Liver (tissue), 9 donors: ENCODE results near the gene PTCH2. TPM values are rescaled to one million over a fixed set of nuclear protein-coding genes. Genes with fewer than 3 reads are reported as not detected.

Experiments used
- DNase-seq: peaks from one replicate; pipeline ENCODE4 v3.0.0-alpha.2; 2017; ENCODE audit warnings: low spot score
- H3K27ac ChIP-seq, 2 donors: one replicate each; pipeline ENCODE4 v1.7.0; 2013; ENCODE audit warnings: inconsistent platforms in 2 of 2, low read length in 2 of 2, control low read depth in 1 of 2, low read depth in 1 of 2, mild to moderate bottlenecking in 1 of 2
- H3K27me3 ChIP-seq, 4 donors: one replicate each; pipeline versions ENCODE4 v1.6.1 to v1.7.0; 2013; ENCODE audit warnings: low read length in 3 of 4, inconsistent platforms in 1 of 4, mild to moderate bottlenecking in 1 of 4, moderate library complexity in 1 of 4; ENCODE audit not compliant: control insufficient read depth in 4 of 4, insufficient read depth in 4 of 4
- H3K36me3 ChIP-seq, 4 donors: one replicate each; pipeline versions ENCODE4 v1.6.1 to v1.7.0; 2013; ENCODE audit warnings: low read length in 3 of 4, mild to moderate bottlenecking in 3 of 4, low read depth in 1 of 4, moderate library complexity in 1 of 4; ENCODE audit not compliant: control insufficient read depth in 4 of 4, insufficient read depth in 3 of 4
- H3K4me1 ChIP-seq, 4 donors: one replicate each; pipeline versions ENCODE4 v1.6.1 to v1.7.0; 2013; ENCODE audit warnings: low read length in 3 of 4, mild to moderate bottlenecking in 3 of 4, moderate library complexity in 1 of 4; ENCODE audit not compliant: control insufficient read depth in 4 of 4, insufficient read depth in 4 of 4
- H3K4me3 ChIP-seq, 3 donors: one replicate each; pipeline versions ENCODE4 v1.6.1 to v1.7.0; 2013; ENCODE audit warnings: low read length in 3 of 3, control low read depth in 1 of 3, low read depth in 1 of 3, mild to moderate bottlenecking in 1 of 3
- H3K9ac ChIP-seq, 2 donors: one replicate each; pipeline ENCODE4 v1.7.0; 2013; ENCODE audit warnings: low read length in 2 of 2, mild to moderate bottlenecking in 2 of 2, moderate library complexity in 2 of 2, control low read depth in 1 of 2, low read depth in 1 of 2
- H3K9me3 ChIP-seq, 4 donors: one replicate each; pipeline versions ENCODE4 v1.6.1 to v1.7.0; 2013; ENCODE audit warnings: low read length in 3 of 4; ENCODE audit not compliant: control insufficient read depth in 4 of 4
- CTCF ChIP-seq: fragments of 150-350 bp; IDR thresholded peaks from 2 replicates; pipeline ENCODE4 v1.5.1; 2017; ENCODE audit warnings: improper control_type of control experiment, low read depth, low read length; ENCODE audit not compliant: missing input control
- EGR1 ChIP-seq, 2 donors: IDR thresholded peaks; 2 replicates each; pipeline ENCODE4 v1.6.1; 2016 to 2018; ENCODE audit warnings: antibody characterized with exemption in 2 of 2, low read depth in 2 of 2
- FOXA1 ChIP-seq: IDR thresholded peaks from 2 replicates; pipeline ENCODE4 v1.6.1; 2016; ENCODE audit warnings: antibody characterized with exemption
- FOXA2 ChIP-seq: IDR thresholded peaks from 2 replicates; pipeline ENCODE4 v1.6.1; 2016; ENCODE audit warnings: antibody characterized with exemption
- NR2F2 ChIP-seq: IDR thresholded peaks from 2 replicates; pipeline ENCODE4 v1.6.1; 2016; ENCODE audit warnings: antibody characterized with exemption
- RAD21 ChIP-seq, 2 donors: IDR thresholded peaks; 2 replicates each; pipeline ENCODE4 v1.6.1; 2016; ENCODE audit warnings: antibody characterized with exemption in 2 of 2, mild to moderate bottlenecking in 2 of 2
- REST ChIP-seq: IDR thresholded peaks from 2 replicates; pipeline ENCODE4 v1.6.1; 2016; ENCODE audit warnings: antibody characterized with exemption, mild to moderate bottlenecking
- YY1 ChIP-seq: IDR thresholded peaks from 2 replicates; pipeline ENCODE4 v1.6.1; 2016; ENCODE audit warnings: antibody characterized with exemption, mild to moderate bottlenecking
- WGBS: extraction: QIAGEN DNeasy Blood & Tissue Kit; methylation state at CpG from one replicate; pipeline ENCODE4 v1.1.7; 2013; 5-methylcytosine and 5-hydroxymethylcytosine counted together
- polyA plus RNA-seq, 2 donors: library from polyadenylated mRNA; stranded (reverse) in 1 of 2; unstranded in 1 of 2; fragments of 200-250 nt in 1 of 2; fragments of >200 nt in 1 of 2; fragmentation: Nextera tagmentation in 1 of 2; extraction: Ambion mirVana in 1 of 2; gene quantifications; one replicate each; pipeline versions ENCODE4 v1.2.1 to v1.2.3, GENCODE V29; 2013 to 2015
- total RNA-seq, 2 donors: library from RNA; depleted of rRNA; stranded (reverse); fragments of >200 nt; gene quantifications; one replicate each; pipeline ENCODE4 v1.2.3, GENCODE V29; 2014
- donor health status: healthy.
- donor health status: healthy.
- donor health status: healthy.
- donor health status: healthy.
- donor health status: healthy.

The PTCH2 gene
- total and polyA plus RNA-seq, 4 donors, result 0.14 to 0.24 (median 0.16) TPM

GRCh38 chr1:44835738-44836675 lies 7.0 kb downstream of the PTCH2 start:
- no peak overlapping the region for H3K9ac ChIP-seq
- no peaks in the 10 kb centered on the region for H3K4me1 ChIP-seq
- WGBS, result 67% methylated on average over 23 of the region's 23 CpGs
- no peaks in the 10 kb centered on the region for H3K27me3 ChIP-seq
- peak; percentile 90 for DNase-seq
- H3K27ac ChIP-seq, result no peak overlapping the region
- peak; percentile 77 to 90 for TF ChIP-seq RAD21 (IDR thresholded peaks at IDR 0.05)
- TF ChIP-seq EGR1 (IDR thresholded peaks at IDR 0.05; ENCODE audit: low read depth in 2 of 2), result no peak
- TF ChIP-seq CTCF, result peak; percentile 79
- H3K36me3 ChIP-seq, result no peaks in the 10 kb centered on the region
- no peaks in the 10 kb centered on the region for H3K9me3 ChIP-seq
- no peak overlapping the region for H3K4me3 ChIP-seq

GRCh38 chr1:44834328-44834727 lies 8.7 kb downstream of the PTCH2 start:
- H3K36me3 ChIP-seq, result no peaks in the 10 kb centered on the region
- DNase-seq, result no peak
- no peaks in the 10 kb centered on the region for H3K9me3 ChIP-seq
- H3K4me1 ChIP-seq, result no peaks in the 10 kb centered on the region
- no peak overlapping the region for H3K27ac ChIP-seq
- H3K9ac ChIP-seq, result no peak overlapping the region
- no peaks in the 10 kb centered on the region for H3K27me3 ChIP-seq
- TF ChIP-seq FOXA1 (no peak), YY1 (no peak), FOXA2 (no peak)
- no peak overlapping the region for H3K4me3 ChIP-seq
- 67% methylated on average over 7 of the region's 7 CpGs for WGBS

- no peak for TF ChIP-seq RAD21 (IDR thresholded peaks at IDR 0.05)
- no peak for TF ChIP-seq YY1
- TF ChIP-seq NR2F2, result no peak
- no peak for TF ChIP-seq REST
- DNase-seq, result peak; percentile 54
- no peak overlapping the region for H3K27ac ChIP-seq
These were observed 10.9 kb downstream of the PTCH2 start for GRCh38 chr1:44832056-44832705.

More at GRCh38 chr1:44832056-44832705, 10.9 kb downstream of the PTCH2 start:
- Histone ChIP-seq H3K9ac (no peak overlapping the region), H3K4me3 (no peak overlapping the region), H3K27me3 (no peaks in the 10 kb centered on the region), H3K36me3 (no peaks in the 10 kb centered on the region), H3K9me3 (no peaks in the 10 kb centered on the region), H3K4me1 (no peaks in the 10 kb centered on the region)
- whole genome bisulfite sequencing, result 82% methylated on average over 13 of the region's 13 CpGs
